ENCODE results near the gene EXOSC7.

DNA sequence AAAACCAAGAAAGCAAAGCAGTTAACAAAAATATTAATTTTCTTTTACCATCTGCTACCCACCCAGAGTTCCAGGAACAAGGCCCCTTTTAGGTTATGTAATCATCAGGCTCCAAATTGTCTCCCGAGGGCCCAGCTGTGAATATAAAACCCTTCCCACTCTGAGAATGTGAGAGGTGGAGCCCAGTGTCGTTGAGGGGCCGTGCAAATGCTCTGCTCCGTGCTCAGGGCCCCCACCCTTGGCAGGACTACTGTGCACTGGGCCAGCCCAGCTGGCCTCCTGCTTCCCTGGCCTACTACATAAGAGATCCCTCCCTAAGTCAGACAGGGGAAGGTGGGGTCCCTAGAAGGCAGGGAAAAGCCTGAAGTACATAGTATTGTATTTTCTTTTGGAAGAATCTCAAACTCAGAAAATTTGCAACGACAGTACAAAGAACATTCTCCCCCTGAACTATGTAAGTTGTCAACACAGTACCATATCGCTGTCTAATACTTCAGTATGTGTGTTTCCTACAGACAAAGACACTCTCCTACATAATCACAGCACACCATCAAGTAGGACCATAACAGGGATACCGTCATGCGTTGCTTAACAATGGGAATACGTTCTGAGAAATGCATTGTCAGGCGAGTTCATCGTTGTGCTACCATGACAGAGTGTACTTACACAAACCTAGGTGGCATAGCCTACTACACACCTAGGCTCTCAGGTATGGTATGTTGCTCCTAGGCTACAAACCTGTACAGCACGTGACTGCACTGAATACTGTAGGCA lies 45.7 kb downstream of the EXOSC7 start:
- TF ChIP-seq TCF12 (IDR thresholded peaks at IDR 0.05; ENCODE audit: low read depth, low read length) (no peak), BCL11A (IDR thresholded peaks at IDR 0.05; ENCODE audit: low read depth, low read length) (no peak), CBX5 (IDR thresholded peaks at IDR 0.05; ENCODE audit: low read depth) (no peak), POLR2A (IDR thresholded peaks at IDR 0.05; ENCODE audit: low read depth, low read length) (no peak), BHLHE40 (IDR thresholded peaks at IDR 0.05; ENCODE audit: borderline replicate concordance in 1 of 2, low read depth in 2 of 2, low read length in 1 of 2) (no peak), FOS (IDR thresholded peaks at IDR 0.05; ENCODE audit: borderline replicate concordance, extremely low read depth, insufficient read length) (no peak), MAX (IDR thresholded peaks at IDR 0.05; ENCODE audit: low read depth, low read length) (no peak), ZNF207 (IDR thresholded peaks at IDR 0.05; ENCODE audit: borderline replicate concordance) (no peak)
- TF ChIP-seq, protein P1, sequence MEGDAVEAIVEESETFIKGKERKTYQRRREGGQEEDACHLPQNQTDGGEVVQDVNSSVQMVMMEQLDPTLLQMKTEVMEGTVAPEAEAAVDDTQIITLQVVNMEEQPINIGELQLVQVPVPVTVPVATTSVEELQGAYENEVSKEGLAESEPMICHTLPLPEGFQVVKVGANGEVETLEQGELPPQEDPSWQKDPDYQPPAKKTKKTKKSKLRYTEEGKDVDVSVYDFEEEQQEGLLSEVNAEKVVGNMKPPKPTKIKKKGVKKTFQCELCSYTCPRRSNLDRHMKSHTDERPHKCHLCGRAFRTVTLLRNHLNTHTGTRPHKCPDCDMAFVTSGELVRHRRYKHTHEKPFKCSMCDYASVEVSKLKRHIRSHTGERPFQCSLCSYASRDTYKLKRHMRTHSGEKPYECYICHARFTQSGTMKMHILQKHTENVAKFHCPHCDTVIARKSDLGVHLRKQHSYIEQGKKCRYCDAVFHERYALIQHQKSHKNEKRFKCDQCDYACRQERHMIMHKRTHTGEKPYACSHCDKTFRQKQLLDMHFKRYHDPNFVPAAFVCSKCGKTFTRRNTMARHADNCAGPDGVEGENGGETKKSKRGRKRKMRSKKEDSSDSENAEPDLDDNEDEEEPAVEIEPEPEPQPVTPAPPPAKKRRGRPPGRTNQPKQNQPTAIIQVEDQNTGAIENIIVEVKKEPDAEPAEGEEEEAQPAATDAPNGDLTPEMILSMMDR (IDR thresholded peaks at IDR 0.05 in 2 of 3, conservative IDR thresholded peaks at IDR 0.05 in 1 of 3; ENCODE audit: control insufficient read depth in 2 of 3, extremely low read depth in 1 of 3, insufficient read depth in 1 of 3, low read depth in 3 of 3, low read length in 3 of 3), result no peak
- TF ChIP-seq, protein P2, sequence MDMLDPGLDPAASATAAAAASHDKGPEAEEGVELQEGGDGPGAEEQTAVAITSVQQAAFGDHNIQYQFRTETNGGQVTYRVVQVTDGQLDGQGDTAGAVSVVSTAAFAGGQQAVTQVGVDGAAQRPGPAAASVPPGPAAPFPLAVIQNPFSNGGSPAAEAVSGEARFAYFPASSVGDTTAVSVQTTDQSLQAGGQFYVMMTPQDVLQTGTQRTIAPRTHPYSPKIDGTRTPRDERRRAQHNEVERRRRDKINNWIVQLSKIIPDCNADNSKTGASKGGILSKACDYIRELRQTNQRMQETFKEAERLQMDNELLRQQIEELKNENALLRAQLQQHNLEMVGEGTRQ (IDR thresholded peaks at IDR 0.05; ENCODE audit: borderline replicate concordance, low read depth, low read length), result no peak
- TF ChIP-seq, protein P3, sequence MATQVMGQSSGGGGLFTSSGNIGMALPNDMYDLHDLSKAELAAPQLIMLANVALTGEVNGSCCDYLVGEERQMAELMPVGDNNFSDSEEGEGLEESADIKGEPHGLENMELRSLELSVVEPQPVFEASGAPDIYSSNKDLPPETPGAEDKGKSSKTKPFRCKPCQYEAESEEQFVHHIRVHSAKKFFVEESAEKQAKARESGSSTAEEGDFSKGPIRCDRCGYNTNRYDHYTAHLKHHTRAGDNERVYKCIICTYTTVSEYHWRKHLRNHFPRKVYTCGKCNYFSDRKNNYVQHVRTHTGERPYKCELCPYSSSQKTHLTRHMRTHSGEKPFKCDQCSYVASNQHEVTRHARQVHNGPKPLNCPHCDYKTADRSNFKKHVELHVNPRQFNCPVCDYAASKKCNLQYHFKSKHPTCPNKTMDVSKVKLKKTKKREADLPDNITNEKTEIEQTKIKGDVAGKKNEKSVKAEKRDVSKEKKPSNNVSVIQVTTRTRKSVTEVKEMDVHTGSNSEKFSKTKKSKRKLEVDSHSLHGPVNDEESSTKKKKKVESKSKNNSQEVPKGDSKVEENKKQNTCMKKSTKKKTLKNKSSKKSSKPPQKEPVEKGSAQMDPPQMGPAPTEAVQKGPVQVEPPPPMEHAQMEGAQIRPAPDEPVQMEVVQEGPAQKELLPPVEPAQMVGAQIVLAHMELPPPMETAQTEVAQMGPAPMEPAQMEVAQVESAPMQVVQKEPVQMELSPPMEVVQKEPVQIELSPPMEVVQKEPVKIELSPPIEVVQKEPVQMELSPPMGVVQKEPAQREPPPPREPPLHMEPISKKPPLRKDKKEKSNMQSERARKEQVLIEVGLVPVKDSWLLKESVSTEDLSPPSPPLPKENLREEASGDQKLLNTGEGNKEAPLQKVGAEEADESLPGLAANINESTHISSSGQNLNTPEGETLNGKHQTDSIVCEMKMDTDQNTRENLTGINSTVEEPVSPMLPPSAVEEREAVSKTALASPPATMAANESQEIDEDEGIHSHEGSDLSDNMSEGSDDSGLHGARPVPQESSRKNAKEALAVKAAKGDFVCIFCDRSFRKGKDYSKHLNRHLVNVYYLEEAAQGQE (IDR thresholded peaks at IDR 0.05; ENCODE audit: low read depth, low read length), result no peak
- TF ChIP-seq, protein P4, sequence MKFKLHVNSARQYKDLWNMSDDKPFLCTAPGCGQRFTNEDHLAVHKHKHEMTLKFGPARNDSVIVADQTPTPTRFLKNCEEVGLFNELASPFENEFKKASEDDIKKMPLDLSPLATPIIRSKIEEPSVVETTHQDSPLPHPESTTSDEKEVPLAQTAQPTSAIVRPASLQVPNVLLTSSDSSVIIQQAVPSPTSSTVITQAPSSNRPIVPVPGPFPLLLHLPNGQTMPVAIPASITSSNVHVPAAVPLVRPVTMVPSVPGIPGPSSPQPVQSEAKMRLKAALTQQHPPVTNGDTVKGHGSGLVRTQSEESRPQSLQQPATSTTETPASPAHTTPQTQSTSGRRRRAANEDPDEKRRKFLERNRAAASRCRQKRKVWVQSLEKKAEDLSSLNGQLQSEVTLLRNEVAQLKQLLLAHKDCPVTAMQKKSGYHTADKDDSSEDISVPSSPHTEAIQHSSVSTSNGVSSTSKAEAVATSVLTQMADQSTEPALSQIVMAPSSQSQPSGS (IDR thresholded peaks at IDR 0.05; ENCODE audit: low read length), result no peak

Data from GM12878 (cell line).